ENCODE results near the gene IFRD2.
"Not testable (repeated sequence)": the region's sequence is repeated elsewhere in the genome, so short reads cannot be mapped to it uniquely, and the experiment has no call there.

DNA sequence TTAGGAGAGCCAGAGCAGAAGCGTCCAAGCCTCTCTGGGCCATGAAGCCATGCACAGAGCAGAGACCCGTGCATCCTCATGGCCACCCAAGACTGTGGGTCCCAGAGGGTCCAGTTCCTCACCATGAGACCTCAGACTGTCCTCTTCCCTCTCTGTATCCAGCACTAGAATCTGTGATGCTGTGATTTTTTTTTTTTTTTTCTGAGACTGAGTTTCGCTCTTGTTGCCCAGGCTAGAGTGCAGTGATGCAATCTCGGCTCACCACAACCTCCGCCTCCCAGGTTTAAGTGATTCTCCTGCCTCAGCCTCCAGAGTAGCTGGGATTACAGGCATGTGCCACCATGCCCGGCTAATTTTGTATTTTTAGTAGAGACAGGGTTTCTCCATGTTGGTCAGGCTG, 47.4 kb downstream of the IFRD2 start:
- TF ChIP-seq, protein P1, sequence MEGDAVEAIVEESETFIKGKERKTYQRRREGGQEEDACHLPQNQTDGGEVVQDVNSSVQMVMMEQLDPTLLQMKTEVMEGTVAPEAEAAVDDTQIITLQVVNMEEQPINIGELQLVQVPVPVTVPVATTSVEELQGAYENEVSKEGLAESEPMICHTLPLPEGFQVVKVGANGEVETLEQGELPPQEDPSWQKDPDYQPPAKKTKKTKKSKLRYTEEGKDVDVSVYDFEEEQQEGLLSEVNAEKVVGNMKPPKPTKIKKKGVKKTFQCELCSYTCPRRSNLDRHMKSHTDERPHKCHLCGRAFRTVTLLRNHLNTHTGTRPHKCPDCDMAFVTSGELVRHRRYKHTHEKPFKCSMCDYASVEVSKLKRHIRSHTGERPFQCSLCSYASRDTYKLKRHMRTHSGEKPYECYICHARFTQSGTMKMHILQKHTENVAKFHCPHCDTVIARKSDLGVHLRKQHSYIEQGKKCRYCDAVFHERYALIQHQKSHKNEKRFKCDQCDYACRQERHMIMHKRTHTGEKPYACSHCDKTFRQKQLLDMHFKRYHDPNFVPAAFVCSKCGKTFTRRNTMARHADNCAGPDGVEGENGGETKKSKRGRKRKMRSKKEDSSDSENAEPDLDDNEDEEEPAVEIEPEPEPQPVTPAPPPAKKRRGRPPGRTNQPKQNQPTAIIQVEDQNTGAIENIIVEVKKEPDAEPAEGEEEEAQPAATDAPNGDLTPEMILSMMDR (IDR thresholded peaks at IDR 0.05): not testable (repeated sequence)
- TF ChIP-seq POLR2AphosphoS5 (IDR thresholded peaks at IDR 0.05; ENCODE audit: low read depth, low read length); REST (IDR thresholded peaks at IDR 0.05; ENCODE audit: insufficient read depth in 1 of 2, low read depth in 2 of 2, low read length in 1 of 2); SIN3A (IDR thresholded peaks at IDR 0.05; ENCODE audit: borderline replicate concordance, insufficient read depth, low read depth, low read length); TCF7L2 (IDR thresholded peaks at IDR 0.05; ENCODE audit: low read depth, low read length): not testable (repeated sequence)

Measured in Panc1 (cell line).